ENCODE results near the gene RNASE1. TPM values are rescaled to one million over a fixed set of nuclear protein-coding genes. Genes with fewer than 3 reads are reported as not detected.

The RNASE1 gene
- total RNA-seq, 1 donor from 2014 or later: not detected

- no peak overlapping the region for H3K4me3 Mint-ChIP-seq (ENCODE audit: unreplicated experiment)
- H3K27ac Mint-ChIP-seq (ENCODE audit: unreplicated experiment): no peak overlapping the region
- peaks cover 9% of the 10 kb centered on the region for H3K27me3 Mint-ChIP-seq (ENCODE audit: unreplicated experiment)
- no peaks in the 10 kb centered on the region for H3K36me3 Mint-ChIP-seq (ENCODE audit: unreplicated experiment)
- TF ChIP-seq CTCF (IDR thresholded peaks at IDR 0.05): no peak
- DNase-seq (ENCODE audit: extremely low spot score, unreplicated experiment): no peak
- H3K9me3 Mint-ChIP-seq (ENCODE audit: unreplicated experiment): no peaks in the 10 kb centered on the region
- H3K4me1 Mint-ChIP-seq (ENCODE audit: unreplicated experiment): no peaks in the 10 kb centered on the region
Observed at GRCh38 chr14:20803223-20803622, 579 bp upstream of the RNASE1 start.

GRCh38 chr14:20801726-20802125 lies 918 bp downstream of the RNASE1 start:
- H3K4me1 Mint-ChIP-seq (ENCODE audit: unreplicated experiment): no peaks in the 10 kb centered on the region
- no peaks in the 10 kb centered on the region for H3K9me3 Mint-ChIP-seq (ENCODE audit: unreplicated experiment)
- DNase-seq (ENCODE audit: extremely low spot score, unreplicated experiment): no peak
- no peaks in the 10 kb centered on the region for H3K36me3 Mint-ChIP-seq (ENCODE audit: unreplicated experiment)
- no peak overlapping the region for H3K27ac Mint-ChIP-seq (ENCODE audit: unreplicated experiment)
- TF ChIP-seq CTCF (IDR thresholded peaks at IDR 0.05): no peak
- no peaks in the 10 kb centered on the region for H3K27me3 Mint-ChIP-seq (ENCODE audit: unreplicated experiment)
- H3K4me3 Mint-ChIP-seq (ENCODE audit: unreplicated experiment): no peak overlapping the region

- H3K4me3 Mint-ChIP-seq (ENCODE audit: unreplicated experiment): no peak overlapping the region
- no peak overlapping the region for H3K27ac Mint-ChIP-seq (ENCODE audit: unreplicated experiment)
- no peaks in the 10 kb centered on the region for H3K9me3 Mint-ChIP-seq (ENCODE audit: unreplicated experiment)
- H3K4me1 Mint-ChIP-seq (ENCODE audit: unreplicated experiment): no peaks in the 10 kb centered on the region
- H3K36me3 Mint-ChIP-seq (ENCODE audit: unreplicated experiment): no peaks in the 10 kb centered on the region
- no peak for TF ChIP-seq CTCF (IDR thresholded peaks at IDR 0.05)
- no peak for DNase-seq (ENCODE audit: extremely low spot score, unreplicated experiment)
- H3K27me3 Mint-ChIP-seq (ENCODE audit: unreplicated experiment): no peaks in the 10 kb centered on the region
Observed at GRCh38 chr14:20799892-20800544, 2.6 kb downstream of the RNASE1 start.

- H3K4me1 Mint-ChIP-seq (ENCODE audit: unreplicated experiment): no peaks in the 10 kb centered on the region
- no peak for TF ChIP-seq CTCF (IDR thresholded peaks at IDR 0.05)
- no peak overlapping the region for H3K27ac Mint-ChIP-seq (ENCODE audit: unreplicated experiment)
- H3K27me3 Mint-ChIP-seq (ENCODE audit: unreplicated experiment): no peaks in the 10 kb centered on the region
- no peak overlapping the region for H3K4me3 Mint-ChIP-seq (ENCODE audit: unreplicated experiment)
- H3K9me3 Mint-ChIP-seq (ENCODE audit: unreplicated experiment): no peaks in the 10 kb centered on the region
- H3K36me3 Mint-ChIP-seq (ENCODE audit: unreplicated experiment): no peaks in the 10 kb centered on the region
- no peak for DNase-seq (ENCODE audit: extremely low spot score, unreplicated experiment)
Observed at GRCh38 chr14:20799456-20799891, 3.2 kb downstream of the RNASE1 start.

GRCh38 chr14:20798932-20799331 lies 3.7 kb downstream of the RNASE1 start:
- no peak for DNase-seq (ENCODE audit: extremely low spot score, unreplicated experiment)
- H3K27ac Mint-ChIP-seq (ENCODE audit: unreplicated experiment): no peak overlapping the region
- H3K36me3 Mint-ChIP-seq (ENCODE audit: unreplicated experiment): no peaks in the 10 kb centered on the region
- no peaks in the 10 kb centered on the region for H3K27me3 Mint-ChIP-seq (ENCODE audit: unreplicated experiment)
- no peak for TF ChIP-seq CTCF (IDR thresholded peaks at IDR 0.05)
- H3K4me3 Mint-ChIP-seq (ENCODE audit: unreplicated experiment): no peak overlapping the region
- H3K4me1 Mint-ChIP-seq (ENCODE audit: unreplicated experiment): no peaks in the 10 kb centered on the region
- H3K9me3 Mint-ChIP-seq (ENCODE audit: unreplicated experiment): no peaks in the 10 kb centered on the region

All from osteocyte (in vitro differentiated cells).